ENCODE measurements around the gene GPI.

DNA sequence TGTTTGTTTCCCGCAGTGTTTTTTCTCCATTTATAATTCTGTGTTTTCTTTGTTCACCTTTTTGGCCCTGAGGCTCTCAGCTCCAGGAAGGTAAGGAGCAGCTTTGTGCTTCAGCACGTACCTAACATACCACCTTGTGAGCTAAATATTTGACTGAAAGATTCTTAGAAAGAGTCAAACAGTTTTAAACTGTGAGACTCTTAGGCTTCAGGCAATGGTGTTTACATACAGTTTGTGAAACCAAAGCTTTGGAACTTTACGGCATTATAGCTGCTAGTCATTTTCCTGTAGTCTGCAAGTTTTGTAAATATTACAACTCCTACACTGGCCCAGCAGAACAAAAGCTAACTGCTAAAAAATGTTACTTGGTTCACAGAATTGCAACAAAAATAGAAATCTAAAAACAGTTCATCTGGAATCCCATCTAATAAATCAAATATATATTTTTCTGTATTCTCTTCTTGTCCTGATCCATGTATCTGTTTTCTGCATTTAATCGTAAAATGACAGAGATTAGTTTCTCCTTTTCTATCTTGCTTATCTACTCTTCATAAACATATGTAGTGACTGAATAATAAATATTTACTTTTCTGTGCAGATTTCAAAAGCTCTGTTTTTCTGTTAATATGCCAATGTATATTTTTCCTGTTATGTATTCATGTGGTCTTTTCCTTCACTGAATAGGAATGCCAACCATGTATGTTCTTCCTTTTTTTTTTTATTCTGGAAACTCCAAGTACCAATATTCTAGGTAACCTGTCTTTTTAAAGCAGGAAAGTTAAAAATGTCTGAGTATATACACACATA is 38.8 kb upstream of the GPI start:
- no peak for TF ChIP-seq POLR2A (IDR thresholded peaks at IDR 0.05)
- TF ChIP-seq, protein P1, sequence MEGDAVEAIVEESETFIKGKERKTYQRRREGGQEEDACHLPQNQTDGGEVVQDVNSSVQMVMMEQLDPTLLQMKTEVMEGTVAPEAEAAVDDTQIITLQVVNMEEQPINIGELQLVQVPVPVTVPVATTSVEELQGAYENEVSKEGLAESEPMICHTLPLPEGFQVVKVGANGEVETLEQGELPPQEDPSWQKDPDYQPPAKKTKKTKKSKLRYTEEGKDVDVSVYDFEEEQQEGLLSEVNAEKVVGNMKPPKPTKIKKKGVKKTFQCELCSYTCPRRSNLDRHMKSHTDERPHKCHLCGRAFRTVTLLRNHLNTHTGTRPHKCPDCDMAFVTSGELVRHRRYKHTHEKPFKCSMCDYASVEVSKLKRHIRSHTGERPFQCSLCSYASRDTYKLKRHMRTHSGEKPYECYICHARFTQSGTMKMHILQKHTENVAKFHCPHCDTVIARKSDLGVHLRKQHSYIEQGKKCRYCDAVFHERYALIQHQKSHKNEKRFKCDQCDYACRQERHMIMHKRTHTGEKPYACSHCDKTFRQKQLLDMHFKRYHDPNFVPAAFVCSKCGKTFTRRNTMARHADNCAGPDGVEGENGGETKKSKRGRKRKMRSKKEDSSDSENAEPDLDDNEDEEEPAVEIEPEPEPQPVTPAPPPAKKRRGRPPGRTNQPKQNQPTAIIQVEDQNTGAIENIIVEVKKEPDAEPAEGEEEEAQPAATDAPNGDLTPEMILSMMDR (IDR thresholded peaks at IDR 0.05) = no peak
